NOMO-1 treated with dmso at 0.1 percent for 144 hours (cell line): ENCODE data around the gene SESN2.

ENCODE experiments used
- DNase-seq: peaks from one replicate; lab custom pipeline; 2025; ENCODE audit not compliant: unreplicated experiment; lab: John Stamatoyannopoulos, UW

The SESN2 gene

GRCh38 chr1:28249013-28249865 lies 10.1 kb upstream of the SESN2 start:
- DNase-seq: no peak

- no peak for DNase-seq
Measured at GRCh38 chr1:28249866-28250295, 9.4 kb upstream of the SESN2 start.

- DNase-seq: no peak
Measured at GRCh38 chr1:28256197-28256827, 3.0 kb upstream of the SESN2 start.

- no peak for DNase-seq
Measured at GRCh38 chr1:28257736-28258135, 1.6 kb upstream of the SESN2 start.

GRCh38 chr1:28258628-28259251 lies 578 bp upstream of the SESN2 start:
- no peak for DNase-seq

- DNase-seq: no peak
Measured at GRCh38 chr1:28259934-28260802, 850 bp downstream of the SESN2 start.

GRCh38 chr1:28260803-28261174 lies 1.5 kb downstream of the SESN2 start:
- no peak for DNase-seq

GRCh38 chr1:28264897-28265296 lies 5.6 kb downstream of the SESN2 start:
- DNase-seq: no peak

- DNase-seq: no peak
Measured at GRCh38 chr1:28265577-28265976, 6.3 kb downstream of the SESN2 start.

- DNase-seq: no peak
Measured at GRCh38 chr1:28266920-28267322, 7.6 kb downstream of the SESN2 start.

GRCh38 chr1:28267633-28268032 lies 8.3 kb downstream of the SESN2 start:
- no peak for DNase-seq

GRCh38 chr1:28269529-28269928 lies 10.2 kb downstream of the SESN2 start:
- no peak for DNase-seq

- no peak for DNase-seq
Measured at GRCh38 chr1:28272215-28272852, 13.0 kb downstream of the SESN2 start.

GRCh38 chr1:28273216-28273860 lies 14.0 kb downstream of the SESN2 start:
- DNase-seq: no peak

- no peak for DNase-seq
Measured at GRCh38 chr1:28278763-28279162, 19.4 kb downstream of the SESN2 start.

GRCh38 chr1:28279721-28280120 lies 20.4 kb downstream of the SESN2 start:
- DNase-seq: no peak

GRCh38 chr1:28280501-28280900 lies 21.2 kb downstream of the SESN2 start:
- DNase-seq: no peak

GRCh38 chr1:28280977-28281381 lies 21.7 kb downstream of the SESN2 start:
- no peak for DNase-seq

- no peak for DNase-seq
Measured at GRCh38 chr1:28281608-28282425, 22.5 kb downstream of the SESN2 start.
